ENCODE results near the gene MMAB. TPM values are rescaled to one million over a fixed set of nuclear protein-coding genes. Genes with fewer than 3 reads are reported as not detected.

The MMAB gene
- total RNA-seq, 1 donor from 2014 or later: 10.8 TPM

GRCh38 chr12:109558374-109559199 lies 14.7 kb downstream of the MMAB start:
- DNase-seq: no peak

- DNase-seq: no peak
Observed at GRCh38 chr12:109557805-109558204, 15.5 kb downstream of the MMAB start.

GRCh38 chr12:109557200-109557599 lies 16.1 kb downstream of the MMAB start:
- no peak for DNase-seq

GRCh38 chr12:109555431-109556315 lies 17.6 kb downstream of the MMAB start:
- DNase-seq: no peak

- no peak for DNase-seq
Observed at GRCh38 chr12:109554761-109555160, 18.5 kb downstream of the MMAB start.

- no peak for DNase-seq
Observed at GRCh38 chr12:109553906-109554500, 19.3 kb downstream of the MMAB start.

- DNase-seq: no peak
Observed at GRCh38 chr12:109553483-109553882, 19.8 kb downstream of the MMAB start.

GRCh38 chr12:109552971-109553370 lies 20.3 kb downstream of the MMAB start:
- DNase-seq: no peak

- DNase-seq: no peak
Observed at GRCh38 chr12:109551108-109551507, 22.2 kb downstream of the MMAB start.

- DNase-seq: no peak
Observed at GRCh38 chr12:109550281-109550680, 23.0 kb downstream of the MMAB start.

- no peak for DNase-seq
Observed at GRCh38 chr12:109549613-109550270, 23.6 kb downstream of the MMAB start.

- DNase-seq: no peak
Observed at GRCh38 chr12:109548258-109548657, 25.0 kb downstream of the MMAB start.

- no peak for DNase-seq
Observed at GRCh38 chr12:109547286-109547685, 26.0 kb downstream of the MMAB start.

GRCh38 chr12:109545826-109546225 lies 27.5 kb downstream of the MMAB start:
- no peak for DNase-seq

- DNase-seq: no peak
Observed at GRCh38 chr12:109544955-109545531, 28.3 kb downstream of the MMAB start.

GRCh38 chr12:109542876-109543275 lies 30.4 kb downstream of the MMAB start:
- DNase-seq: no peak

GRCh38 chr12:109542014-109542413 lies 31.3 kb downstream of the MMAB start:
- DNase-seq: no peak

GRCh38 chr12:109541413-109541726 lies 31.9 kb downstream of the MMAB start:
- DNase-seq: no peak

GRCh38 chr12:109540526-109541412 lies 32.5 kb downstream of the MMAB start:
- peak; percentile 22 for DNase-seq

- no peak for DNase-seq
Observed at GRCh38 chr12:109539508-109539907, 33.8 kb downstream of the MMAB start.

- DNase-seq: no peak
Observed at GRCh38 chr12:109538191-109538863, 35.0 kb downstream of the MMAB start.

Measured in occipital lobe (tissue), 2 donors.